Adrenal gland (tissue), 5 donors: Measurements from ENCODE around the gene KCTD13.

Experiments used
- CTCF ChIP-seq, 6 experiments: fragments of 450-650 bp in 4 of 6; fragments of 200-600 bp in 2 of 6; sonication (generic) in 1 of 6; IDR thresholded peaks; 1 replicate in 5 of 6; 2 replicates in 1 of 6; pipeline versions ENCODE4 v1.5.1 to v1.8.0; 2016 to 2021; ENCODE audit warnings: antibody characterized with exemption in 6 of 6, mild to moderate bottlenecking in 2 of 6, moderate library complexity in 1 of 6
- POLR2A ChIP-seq, 2 donors: fragments of 450-650 bp; IDR thresholded peaks; one replicate each; pipeline ENCODE4 v1.6.1; 2017; ENCODE audit warnings: antibody characterized with exemption in 2 of 2, mild to moderate bottlenecking in 2 of 2, moderate library complexity in 1 of 2
- donor health status: DM: no; HTN: no; CAD: no.

- TF ChIP-seq CTCF (IDR thresholded peaks at IDR 0.05) (no peak), POLR2A (IDR thresholded peaks at IDR 0.05) (no peak)
Measured at GRCh38 chr16:29972992-29973383, 47.0 kb upstream of the KCTD13 start.
